SK-N-SH treated with all-trans-retinoic acid at 6 μM for 48 hours (cell line): ENCODE results near the gene ARHGEF1.

Source experiments
- ATAC-seq: fragments of 200-7000 bp; cut with Tn5 transposase; 3 replicates; pipeline ENCODE4 v1.9.1; 2020; ENCODE audit warnings: mild to moderate bottlenecking, moderate library complexity
- CSDC2 ChIP-seq: fragments of 250-450 bp; sonication (Bioruptor Pico); IDR thresholded peaks from 2 replicates; pipeline ENCODE4 v1.5.0; 2020; ENCODE audit warnings: mild to moderate bottlenecking, moderate library complexity
- ESRRG ChIP-seq: fragments of 250-450 bp; sonication (Bioruptor Pico); IDR thresholded peaks from 2 replicates; pipeline ENCODE4 v1.6.1; 2021; ENCODE audit warnings: mild to moderate bottlenecking
- GLIS3 ChIP-seq: fragments of 250-450 bp; sonication (Bioruptor Pico); IDR thresholded peaks from 2 replicates; pipeline ENCODE4 v1.5.0; 2020; ENCODE audit warnings: mild to moderate bottlenecking, moderate library complexity
- TOX ChIP-seq: fragments of 250-450 bp; sonication (Bioruptor Pico); IDR thresholded peaks from 2 replicates; pipeline ENCODE4 v1.8.0; 2021; ENCODE audit warnings: mild to moderate bottlenecking, moderate library complexity, borderline replicate concordance
- ZC3H10 ChIP-seq: fragments of 250-450 bp; sonication (Bioruptor Pico); IDR thresholded peaks from 2 replicates; pipeline ENCODE4 v1.5.1; 2021; ENCODE audit warnings: mild to moderate bottlenecking, moderate library complexity
- ZFP3 ChIP-seq: fragments of 250-450 bp; sonication (Bioruptor Pico); IDR thresholded peaks from 2 replicates; pipeline ENCODE4 v1.5.0; 2020; ENCODE audit warnings: mild to moderate bottlenecking, moderate library complexity
- ZNF565 ChIP-seq: fragments of 450-650 bp; formaldehyde crosslinking; conservative IDR thresholded peaks from 2 replicates; pipeline ENCODE4 v1.5.0; 2020; ENCODE audit warnings: low read depth, mild to moderate bottlenecking, moderate library complexity
- TF ChIP-seq, protein P1 (sequence below): fragments of 250-450 bp; sonication (Bioruptor Pico); IDR thresholded peaks from 2 replicates; pipeline ENCODE4 v1.5.0; 2020; ENCODE audit warnings: mild to moderate bottlenecking, moderate library complexity
- TF ChIP-seq, protein P2 (sequence below): fragments of 250-450 bp; sonication (Bioruptor Pico); IDR thresholded peaks from 2 replicates; pipeline ENCODE4 v1.5.1; 2021; ENCODE audit warnings: mild to moderate bottlenecking, moderate library complexity
- TF ChIP-seq, protein P3 (sequence below): fragments of 250-450 bp; sonication (Bioruptor Pico); IDR thresholded peaks from 2 replicates; pipeline ENCODE4 v1.5.1; 2020; ENCODE audit warnings: low read depth, mild to moderate bottlenecking, moderate library complexity
- TF ChIP-seq, protein P4 (sequence below): fragments of 250-450 bp; sonication (Bioruptor Pico); IDR thresholded peaks from 2 replicates; pipeline ENCODE4 v1.8.0; 2020; ENCODE audit warnings: mild to moderate bottlenecking, moderate library complexity, borderline replicate concordance

ARHGEF1 gene

DNA sequence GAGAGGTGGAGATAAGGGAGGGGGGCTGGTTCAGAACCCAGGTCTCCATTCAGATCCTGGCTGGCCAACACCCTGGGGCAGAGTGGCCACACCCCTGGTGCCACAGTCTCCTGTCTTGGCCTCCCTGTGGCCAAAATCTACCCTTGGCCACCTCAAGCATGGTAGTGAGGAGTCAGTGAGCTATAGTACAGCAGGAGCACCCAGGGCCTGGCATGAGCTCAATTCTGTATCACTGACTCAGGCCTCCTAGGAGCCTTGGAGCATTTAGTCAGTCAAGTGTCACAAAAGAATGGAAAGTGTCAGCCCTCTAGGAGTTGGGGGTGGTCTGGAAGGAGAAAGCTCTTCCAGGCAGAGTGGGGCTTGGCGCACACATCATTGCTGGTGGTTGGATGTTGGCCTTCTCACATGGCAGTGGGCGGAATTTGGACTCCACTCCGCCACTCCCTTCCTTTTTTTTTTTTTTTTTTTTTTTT lies 12.5 kb upstream of the ARHGEF1 start (continued):
- TF ChIP-seq, protein P1, sequence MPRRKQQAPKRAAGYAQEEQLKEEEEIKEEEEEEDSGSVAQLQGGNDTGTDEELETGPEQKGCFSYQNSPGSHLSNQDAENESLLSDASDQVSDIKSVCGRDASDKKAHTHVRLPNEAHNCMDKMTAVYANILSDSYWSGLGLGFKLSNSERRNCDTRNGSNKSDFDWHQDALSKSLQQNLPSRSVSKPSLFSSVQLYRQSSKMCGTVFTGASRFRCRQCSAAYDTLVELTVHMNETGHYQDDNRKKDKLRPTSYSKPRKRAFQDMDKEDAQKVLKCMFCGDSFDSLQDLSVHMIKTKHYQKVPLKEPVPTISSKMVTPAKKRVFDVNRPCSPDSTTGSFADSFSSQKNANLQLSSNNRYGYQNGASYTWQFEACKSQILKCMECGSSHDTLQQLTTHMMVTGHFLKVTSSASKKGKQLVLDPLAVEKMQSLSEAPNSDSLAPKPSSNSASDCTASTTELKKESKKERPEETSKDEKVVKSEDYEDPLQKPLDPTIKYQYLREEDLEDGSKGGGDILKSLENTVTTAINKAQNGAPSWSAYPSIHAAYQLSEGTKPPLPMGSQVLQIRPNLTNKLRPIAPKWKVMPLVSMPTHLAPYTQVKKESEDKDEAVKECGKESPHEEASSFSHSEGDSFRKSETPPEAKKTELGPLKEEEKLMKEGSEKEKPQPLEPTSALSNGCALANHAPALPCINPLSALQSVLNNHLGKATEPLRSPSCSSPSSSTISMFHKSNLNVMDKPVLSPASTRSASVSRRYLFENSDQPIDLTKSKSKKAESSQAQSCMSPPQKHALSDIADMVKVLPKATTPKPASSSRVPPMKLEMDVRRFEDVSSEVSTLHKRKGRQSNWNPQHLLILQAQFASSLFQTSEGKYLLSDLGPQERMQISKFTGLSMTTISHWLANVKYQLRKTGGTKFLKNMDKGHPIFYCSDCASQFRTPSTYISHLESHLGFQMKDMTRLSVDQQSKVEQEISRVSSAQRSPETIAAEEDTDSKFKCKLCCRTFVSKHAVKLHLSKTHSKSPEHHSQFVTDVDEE = no peak

DNA sequence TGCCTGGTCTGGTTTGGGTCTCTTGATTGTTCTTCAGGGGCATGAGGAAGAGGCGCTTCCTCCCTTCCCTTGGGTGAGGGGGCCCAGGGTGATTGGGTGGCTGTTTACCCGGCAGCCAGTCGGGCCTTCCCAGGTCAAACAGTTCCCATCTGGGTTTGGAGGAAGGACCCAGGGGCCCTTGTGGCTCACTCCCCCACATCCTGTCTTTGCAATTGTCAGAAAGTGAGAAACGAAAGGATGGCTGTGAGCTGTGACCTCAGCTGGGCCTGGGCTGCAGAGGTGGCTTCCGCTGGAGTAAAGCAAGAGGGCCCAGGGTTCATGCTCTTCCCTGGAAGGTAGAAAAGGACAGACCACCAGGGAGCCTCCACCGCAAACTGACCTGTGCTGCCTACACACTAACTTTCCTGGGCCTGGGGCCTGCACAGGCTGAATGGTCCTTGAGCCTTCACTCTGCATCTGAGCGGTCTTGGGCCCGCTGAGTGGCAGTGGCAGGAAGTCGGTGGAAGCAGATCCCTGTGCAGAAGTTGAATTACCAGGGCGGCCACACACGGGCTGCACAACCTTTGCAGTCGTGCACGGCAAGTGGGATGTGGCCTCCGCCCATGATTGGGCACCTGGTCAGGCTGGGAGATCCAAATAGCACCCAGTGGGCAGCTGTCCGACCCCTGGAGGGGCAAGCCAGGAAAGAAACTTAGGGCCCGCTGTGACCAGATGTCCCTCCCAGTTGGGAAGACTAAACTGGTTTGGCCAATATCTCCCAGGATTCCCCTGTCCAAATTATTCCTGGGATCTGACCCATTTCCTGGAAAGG lies 11.2 kb upstream of the ARHGEF1 start:
- peak; percentile 48; the same call in 1 of the 2 replicates for TF ChIP-seq GLIS3
- TF ChIP-seq, protein P1 = no peak
- TF ChIP-seq, protein P2, sequence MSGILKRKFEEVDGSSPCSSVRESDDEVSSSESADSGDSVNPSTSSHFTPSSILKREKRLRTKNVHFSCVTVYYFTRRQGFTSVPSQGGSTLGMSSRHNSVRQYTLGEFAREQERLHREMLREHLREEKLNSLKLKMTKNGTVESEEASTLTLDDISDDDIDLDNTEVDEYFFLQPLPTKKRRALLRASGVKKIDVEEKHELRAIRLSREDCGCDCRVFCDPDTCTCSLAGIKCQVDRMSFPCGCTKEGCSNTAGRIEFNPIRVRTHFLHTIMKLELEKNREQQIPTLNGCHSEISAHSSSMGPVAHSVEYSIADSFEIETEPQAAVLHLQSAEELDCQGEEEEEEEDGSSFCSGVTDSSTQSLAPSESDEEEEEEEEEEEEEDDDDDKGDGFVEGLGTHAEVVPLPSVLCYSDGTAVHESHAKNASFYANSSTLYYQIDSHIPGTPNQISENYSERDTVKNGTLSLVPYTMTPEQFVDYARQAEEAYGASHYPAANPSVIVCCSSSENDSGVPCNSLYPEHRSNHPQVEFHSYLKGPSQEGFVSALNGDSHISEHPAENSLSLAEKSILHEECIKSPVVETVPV (CRISPR knock-in tag) = peak; percentile 80; the same call in 1 of the 2 replicates
- TF ChIP-seq, protein P3, sequence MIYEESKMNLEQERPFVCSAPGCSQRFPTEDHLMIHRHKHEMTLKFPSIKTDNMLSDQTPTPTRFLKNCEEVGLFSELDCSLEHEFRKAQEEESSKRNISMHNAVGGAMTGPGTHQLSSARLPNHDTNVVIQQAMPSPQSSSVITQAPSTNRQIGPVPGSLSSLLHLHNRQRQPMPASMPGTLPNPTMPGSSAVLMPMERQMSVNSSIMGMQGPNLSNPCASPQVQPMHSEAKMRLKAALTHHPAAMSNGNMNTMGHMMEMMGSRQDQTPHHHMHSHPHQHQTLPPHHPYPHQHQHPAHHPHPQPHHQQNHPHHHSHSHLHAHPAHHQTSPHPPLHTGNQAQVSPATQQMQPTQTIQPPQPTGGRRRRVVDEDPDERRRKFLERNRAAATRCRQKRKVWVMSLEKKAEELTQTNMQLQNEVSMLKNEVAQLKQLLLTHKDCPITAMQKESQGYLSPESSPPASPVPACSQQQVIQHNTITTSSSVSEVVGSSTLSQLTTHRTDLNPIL = peak; percentile 14; the same call in 1 of the 2 replicates
- TF ChIP-seq, protein P4, sequence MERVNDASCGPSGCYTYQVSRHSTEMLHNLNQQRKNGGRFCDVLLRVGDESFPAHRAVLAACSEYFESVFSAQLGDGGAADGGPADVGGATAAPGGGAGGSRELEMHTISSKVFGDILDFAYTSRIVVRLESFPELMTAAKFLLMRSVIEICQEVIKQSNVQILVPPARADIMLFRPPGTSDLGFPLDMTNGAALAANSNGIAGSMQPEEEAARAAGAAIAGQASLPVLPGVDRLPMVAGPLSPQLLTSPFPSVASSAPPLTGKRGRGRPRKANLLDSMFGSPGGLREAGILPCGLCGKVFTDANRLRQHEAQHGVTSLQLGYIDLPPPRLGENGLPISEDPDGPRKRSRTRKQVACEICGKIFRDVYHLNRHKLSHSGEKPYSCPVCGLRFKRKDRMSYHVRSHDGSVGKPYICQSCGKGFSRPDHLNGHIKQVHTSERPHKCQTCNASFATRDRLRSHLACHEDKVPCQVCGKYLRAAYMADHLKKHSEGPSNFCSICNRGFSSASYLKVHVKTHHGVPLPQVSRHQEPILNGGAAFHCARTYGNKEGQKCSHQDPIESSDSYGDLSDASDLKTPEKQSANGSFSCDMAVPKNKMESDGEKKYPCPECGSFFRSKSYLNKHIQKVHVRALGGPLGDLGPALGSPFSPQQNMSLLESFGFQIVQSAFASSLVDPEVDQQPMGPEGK (CRISPR knock-in tag) = peak; percentile 17
- peak; percentile 13; the same call in 1 of the 2 replicates for TF ChIP-seq ESRRG (CRISPR knock-in tag)
- 0 out of 3 replicates have a peak, but pooled peaks have one; percentile 1 for ATAC-seq

DNA sequence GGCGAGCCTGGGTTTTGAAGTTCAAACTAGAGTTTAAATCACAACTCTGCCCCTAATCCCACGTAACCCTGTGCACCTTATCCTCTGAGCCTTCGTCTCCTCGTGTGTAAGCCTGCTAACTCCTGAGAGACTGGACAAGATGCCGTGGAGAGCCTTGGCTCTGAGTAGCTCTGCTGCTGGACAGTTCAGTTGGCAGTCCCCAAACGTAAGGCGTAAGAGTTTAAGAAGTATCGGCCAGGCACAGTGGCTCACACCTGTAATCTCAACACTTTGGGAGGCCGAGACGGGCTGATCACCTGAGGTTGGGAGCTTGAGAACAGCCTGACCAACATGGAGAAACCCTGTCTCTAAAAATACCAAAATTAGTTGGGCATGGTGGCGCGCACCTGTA lies 10.6 kb upstream of the ARHGEF1 start:
- TF ChIP-seq CSDC2 (CRISPR knock-in tag) = no peak
- TF ChIP-seq ZFP3 (CRISPR knock-in tag) = peak; percentile 95
- no peak for TF ChIP-seq ZC3H10 (CRISPR knock-in tag)
- TF ChIP-seq, protein P1 = no peak
- no peak for TF ChIP-seq TOX (CRISPR knock-in tag)
- TF ChIP-seq, protein P4 (CRISPR knock-in tag) = 0 out of 2 replicates have a peak, but pooled peaks have one; percentile 8
- TF ChIP-seq, protein P3 = no peak
- TF ChIP-seq ZNF565 (CRISPR knock-in tag) = no peak
- no peak for TF ChIP-seq ESRRG (CRISPR knock-in tag)
- ATAC-seq = peak; percentile 1; the same call in 1 of the 3 replicates
